Measurements from ENCODE around the gene IQCH.
"Not testable (repeated sequence)": the region's sequence is repeated elsewhere in the genome, so short reads cannot be mapped to it uniquely, and the experiment has no call there.

Gene IQCH

GRCh38 chr15:67361100-67361499, 106.5 kb downstream of the IQCH start:
- no peak for DNase-seq

- DNase-seq: not testable (repeated sequence)
These were observed 109.1 kb downstream of the IQCH start for GRCh38 chr15:67363712-67364111.

GRCh38 chr15:67365994-67366393, 111.4 kb downstream of the IQCH start:
- DNase-seq: no peak

- no peak for DNase-seq
These were observed 112.3 kb downstream of the IQCH start for GRCh38 chr15:67366904-67367303.

- DNase-seq: no peak
These were observed 114.9 kb downstream of the IQCH start for GRCh38 chr15:67369359-67369998.

GRCh38 chr15:67370206-67370954, 115.8 kb downstream of the IQCH start:
- no peak for DNase-seq

- no peak for DNase-seq
These were observed 118.0 kb downstream of the IQCH start for GRCh38 chr15:67372543-67372942.

- DNase-seq: no peak
These were observed 118.5 kb downstream of the IQCH start for GRCh38 chr15:67372986-67373675.

GRCh38 chr15:67373971-67374370, 119.4 kb downstream of the IQCH start:
- no peak for DNase-seq

- no peak for DNase-seq
These were observed 124.9 kb downstream of the IQCH start for GRCh38 chr15:67379530-67379929.

GRCh38 chr15:67380921-67381320, 126.3 kb downstream of the IQCH start:
- DNase-seq: no peak

- no peak for DNase-seq
These were observed 126.9 kb downstream of the IQCH start for GRCh38 chr15:67381416-67382045.

- DNase-seq: no peak
These were observed 128.1 kb downstream of the IQCH start for GRCh38 chr15:67382723-67383122.

- no peak for DNase-seq
These were observed 129.3 kb downstream of the IQCH start for GRCh38 chr15:67383899-67384298.

GRCh38 chr15:67384761-67385160, 130.2 kb downstream of the IQCH start:
- DNase-seq: no peak

GRCh38 chr15:67385971-67386370, 131.4 kb downstream of the IQCH start:
- DNase-seq: no peak

GRCh38 chr15:67386947-67387346, 132.4 kb downstream of the IQCH start:
- no peak for DNase-seq

- no peak for DNase-seq
These were observed 135.4 kb downstream of the IQCH start for GRCh38 chr15:67389975-67390374.

GRCh38 chr15:67394873-67395639, 140.5 kb downstream of the IQCH start:
- no peak for DNase-seq

- no peak for DNase-seq
These were observed 141.5 kb downstream of the IQCH start for GRCh38 chr15:67396114-67396513.

GRCh38 chr15:67397139-67397538, 142.6 kb downstream of the IQCH start:
- no peak for DNase-seq

GRCh38 chr15:67399925-67400324, 145.3 kb downstream of the IQCH start:
- DNase-seq: no peak

GRCh38 chr15:67400890-67401289, 146.3 kb downstream of the IQCH start:
- no peak for DNase-seq

Measured in NCI-H510A (cell line).